Panc1 (cell line): ENCODE results near the gene ARHGAP44. TPM values are rescaled to one million over a fixed set of nuclear protein-coding genes. Genes with fewer than 3 reads are reported as not detected.

Source experiments
- ATAC-seq: fragments of 200-7000 bp; cut with Tn5 transposase; 2 replicates; pipeline ENCODE4 v1.9.1; 2020; ENCODE audit warnings: mild to moderate bottlenecking, moderate library complexity
- BruUV-seq: library from RNA; stranded (reverse); fragments of 400-500 nt; replicated peaks from 2 replicates; lab custom pipeline; 2021; lab: Mats Ljungman, UMichigan
- CTCF ChIA-PET: fragments of 300-600 bp; sonication (Branson Sonifier 250); formaldehyde crosslinking; loops from one replicate; lab custom pipeline; 2022; ENCODE audit warnings: antibody characterized with exemption; lab: Charles Lee
- POLR2A ChIA-PET: fragments of 300-600 bp; sonication (Branson Sonifier 250); formaldehyde crosslinking; loops from one replicate; lab custom pipeline; 2022; ENCODE audit warnings: antibody characterized with exemption; lab: Charles Lee
- DNase-seq: peaks from one replicate; pipeline ENCODE4 v3.0.0-alpha.2; 2010; ENCODE audit warnings: low read depth, low spot score
- H3K27ac ChIP-seq: 2 replicates; pipeline ENCODE4 v1.5.1; 2011; ENCODE audit warnings: mild to moderate bottlenecking, low read length, inconsistent platforms
- H3K27me3 ChIP-seq: fragments of 200-500 bp; sonication (Bioruptor generic); 2 replicates; pipeline ENCODE4 v1.6.0; 2014; ENCODE audit warnings: low read length, inconsistent platforms; ENCODE audit not compliant: control insufficient read depth, insufficient read depth
- H3K36me3 ChIP-seq: fragments of 200-500 bp; sonication (Bioruptor generic); 2 replicates; pipeline ENCODE4 v1.5.1; 2014; ENCODE audit warnings: inconsistent platforms, mild to moderate bottlenecking, low read length, moderate library complexity; ENCODE audit not compliant: control insufficient read depth, insufficient read depth
- H3K4me1 ChIP-seq: 2 replicates; pipeline ENCODE4 v1.5.1; 2011; ENCODE audit warnings: inconsistent platforms, mild to moderate bottlenecking, low read length, moderate library complexity; ENCODE audit not compliant: control insufficient read depth, insufficient read depth
- H3K4me3 ChIP-seq, 2 experiments: 2 replicates each; pipeline ENCODE4 v1.5.1; 2011 to 2012; ENCODE audit warnings: low read depth in 2 of 2, low read length in 2 of 2, mild to moderate bottlenecking in 2 of 2, inconsistent platforms in 1 of 2, moderate library complexity in 1 of 2
- H3K9me3 ChIP-seq: fragments of 200-500 bp; sonication (Bioruptor generic); 2 replicates; pipeline ENCODE4 v1.5.1; 2014; ENCODE audit warnings: low read depth, mild to moderate bottlenecking, inconsistent platforms, low read length, moderate library complexity; ENCODE audit not compliant: control insufficient read depth, insufficient read depth
- CTCF ChIP-seq: fragments of 450-650 bp; IDR thresholded peaks from 2 replicates; pipeline ENCODE4 v1.5.1; 2017; ENCODE audit warnings: mild to moderate bottlenecking
- POLR2AphosphoS5 ChIP-seq: IDR thresholded peaks from 2 replicates; pipeline ENCODE4 v1.6.1; 2012; ENCODE audit warnings: mild to moderate bottlenecking, low read depth, low read length, moderate library complexity
- REST ChIP-seq, 2 experiments: IDR thresholded peaks; 2 replicates each; pipeline ENCODE4 v1.6.1; 2011 to 2012; ENCODE audit warnings: low read depth in 2 of 2, control low read depth in 1 of 2, low read length in 1 of 2, mild to moderate bottlenecking in 1 of 2, moderate library complexity in 1 of 2; ENCODE audit not compliant: insufficient read depth in 1 of 2
- SIN3A ChIP-seq: IDR thresholded peaks from 2 replicates; pipeline ENCODE4 v1.6.1; 2012; ENCODE audit warnings: low read depth, mild to moderate bottlenecking, low read length, moderate library complexity, borderline replicate concordance; ENCODE audit not compliant: insufficient read depth
- TCF7L2 ChIP-seq: IDR thresholded peaks from 2 replicates; pipeline ENCODE4 v1.6.1; 2011; ENCODE audit warnings: mild to moderate bottlenecking, low read depth, low read length, inconsistent platforms
- in situ Hi-C: cut with HindIII; loops from 2 replicates; pipeline ENCODE4 v1.10.0; 2016; ENCODE audit warnings: low sequenced_read_pairs, low pct_unique_long_range_greater_than_20kb
- intact Hi-C: fragments of 100-400 bp; cut with micrococcal nuclease; formaldehyde crosslinking; loops from one replicate; pipeline ENCODE4 v1.10.0; 2022; ENCODE audit not compliant: unreplicated experiment
- total RNA-seq: library from RNA; stranded (reverse); gene quantifications from one replicate; pipeline ENCODE4 v1.2.1, GENCODE V29; 2021; ENCODE audit not compliant: unreplicated experiment

ARHGAP44 gene
- total RNA-seq, 1 experiment from 2014 or later: 0.80 TPM

- Histone ChIP-seq H3K36me3 (no peaks in the 10 kb centered on the region), H3K4me1 (no peaks in the 10 kb centered on the region), H3K9me3 (no peaks in the 10 kb centered on the region), H3K4me3 (no peak overlapping the region), H3K27me3 (peaks cover 2% of the 10 kb centered on the region; the same call in 1 of the 2 replicates), H3K27ac (no peak overlapping the region)
- DNase-seq (no peak), ATAC-seq (no peak)
- BruUV-seq: no TSS peak
- CTCF ChIA-PET: no interaction called here
- intact Hi-C loops (no loop called here), in situ Hi-C loops (no loop called here)
- POLR2A ChIA-PET: interaction anchor here (0.7 kb wide), 1 partner anchor 1562 kb away, joined by 3 read pairs; no protein-coding TSS in a partner anchor
- TF ChIP-seq POLR2AphosphoS5 (no peak), SIN3A (no peak), CTCF (no peak), REST (IDR thresholded peaks at IDR 0.05; ENCODE audit: insufficient read depth in 1 of 2, low read depth in 2 of 2, low read length in 1 of 2) (no peak), TCF7L2 (no peak)
Observed at GRCh38 chr17:12765548-12765947, 23.8 kb upstream of the ARHGAP44 start.

GRCh38 chr17:12768255-12768654 is 21.0 kb upstream of the ARHGAP44 start:
- Histone ChIP-seq H3K4me1 (no peaks in the 10 kb centered on the region), H3K27ac (no peak overlapping the region), H3K36me3 (no peaks in the 10 kb centered on the region), H3K9me3 (no peaks in the 10 kb centered on the region), H3K4me3 (no peak overlapping the region), H3K27me3 (peaks cover 2% of the 10 kb centered on the region; the same call in 1 of the 2 replicates)
- BruUV-seq: no TSS peak
- TF ChIP-seq CTCF (no peak), TCF7L2 (no peak), SIN3A (no peak), REST (IDR thresholded peaks at IDR 0.05; ENCODE audit: insufficient read depth in 1 of 2, low read depth in 2 of 2, low read length in 1 of 2) (no peak), POLR2AphosphoS5 (no peak)
- CTCF ChIA-PET: no interaction called here
- DNase-seq (no peak), ATAC-seq (no peak)
- in situ Hi-C loops: no loop called here
- intact Hi-C loops: no loop called here
- POLR2A ChIA-PET: no interaction called here
